Raji (cell line): Measurements from ENCODE around the gene DDX42.

Experiments
- POLR2A ChIP-seq: IDR thresholded peaks from 2 replicates; pipeline ENCODE4 v1.6.1; 2011; ENCODE audit warnings: low read depth, low read length, control low read depth; ENCODE audit not compliant: insufficient read depth

DDX42 gene

DNA sequence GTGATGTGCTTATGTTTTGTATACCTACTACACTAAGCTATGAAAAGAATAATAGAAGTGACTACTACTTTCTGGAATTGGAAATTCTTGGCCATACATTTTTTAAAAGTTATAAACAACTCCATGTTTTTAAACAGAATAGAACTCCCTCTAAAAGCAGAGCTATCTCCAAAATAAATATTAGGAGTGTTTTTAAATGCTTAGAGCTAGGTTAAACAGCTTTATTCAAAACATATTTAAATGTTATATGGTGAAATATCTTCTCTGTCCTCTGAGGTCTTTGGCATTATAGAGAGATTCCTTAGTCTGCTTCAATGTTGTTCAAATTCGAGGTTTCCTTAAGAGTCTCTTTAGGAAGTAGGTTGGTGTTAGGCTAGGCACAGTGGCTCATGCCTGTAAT is 30.4 kb downstream of the DDX42 start:
- TF ChIP-seq POLR2A: no peak

DNA sequence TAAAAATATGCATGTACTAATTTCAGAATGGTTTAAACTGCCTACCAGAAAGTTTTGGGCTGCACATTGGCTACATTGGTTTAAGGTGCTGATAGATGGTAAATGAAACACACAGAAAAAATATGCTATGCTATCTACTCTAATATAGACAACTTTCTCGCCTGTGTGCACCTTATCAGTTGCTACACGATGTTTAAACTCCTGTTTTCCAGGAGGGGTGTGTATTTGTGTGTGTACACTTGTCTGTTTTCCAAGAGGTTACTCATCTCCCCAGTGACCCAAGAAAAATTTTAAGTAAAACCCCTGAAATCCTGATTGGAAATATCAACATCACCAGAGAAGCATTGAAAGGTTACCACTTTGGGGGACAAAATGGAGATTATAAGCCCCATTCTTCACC is 31.6 kb downstream of the DDX42 start:
- TF ChIP-seq POLR2A: no peak

DNA sequence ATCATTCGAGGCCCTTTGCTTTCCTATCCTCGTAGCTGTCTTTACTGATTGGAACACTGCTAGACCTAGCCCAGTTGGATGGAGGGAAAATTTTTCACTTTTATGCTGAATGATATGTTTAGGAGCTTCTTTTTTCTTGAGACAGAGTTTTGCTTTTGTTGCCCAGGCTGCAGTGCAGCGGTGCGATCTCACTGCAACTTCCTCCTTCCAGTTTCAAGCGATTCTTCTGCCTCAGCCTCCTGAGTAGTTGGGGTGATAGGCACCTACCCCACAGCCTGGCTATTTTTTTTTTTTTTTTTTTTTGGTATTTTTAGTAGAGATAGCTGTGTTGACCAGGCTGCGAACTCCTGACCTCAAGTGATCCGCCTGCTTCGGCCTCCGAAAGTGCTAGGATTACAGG is 36.0 kb downstream of the DDX42 start:
- TF ChIP-seq POLR2A: no peak

DNA sequence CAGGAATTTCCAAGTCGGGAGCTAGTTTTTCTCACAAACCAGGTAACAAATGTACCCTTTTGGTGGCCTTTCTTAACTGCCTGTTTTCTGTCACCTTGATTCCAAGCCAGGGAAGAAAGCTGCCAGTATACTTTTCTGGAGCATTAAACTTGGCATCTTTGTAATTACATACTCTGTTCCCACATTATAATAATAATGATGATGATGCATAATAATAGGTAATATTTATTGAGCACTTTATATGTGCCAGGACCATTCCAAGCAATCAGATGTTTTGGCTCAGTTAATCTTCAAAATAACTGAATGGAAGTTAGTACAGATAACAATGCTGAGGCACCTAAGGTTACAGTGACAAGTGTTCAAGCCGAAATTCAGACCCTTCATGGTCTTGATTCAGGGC is 42.2 kb downstream of the DDX42 start:
- TF ChIP-seq POLR2A: no peak

DNA sequence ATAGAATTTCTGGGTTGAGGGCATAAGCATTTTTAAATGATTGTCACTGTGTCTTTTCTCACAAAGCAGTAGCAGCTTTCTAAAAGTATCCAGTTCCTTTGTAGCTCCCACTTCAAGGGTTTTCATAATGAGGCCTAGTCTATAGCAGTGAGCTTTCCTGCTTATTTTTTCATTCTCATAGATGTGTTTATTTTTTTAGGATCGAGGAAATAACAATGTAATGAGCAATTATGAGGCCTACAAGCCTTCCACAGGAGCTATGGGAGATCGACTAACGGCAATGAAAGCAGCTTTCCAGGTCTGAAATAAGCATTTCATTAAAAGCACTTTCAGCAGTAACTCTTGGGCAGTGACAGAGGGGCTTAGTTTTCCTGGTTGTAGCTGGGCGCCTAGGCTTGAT is 42.7 kb downstream of the DDX42 start:
- no peak for TF ChIP-seq POLR2A

DNA sequence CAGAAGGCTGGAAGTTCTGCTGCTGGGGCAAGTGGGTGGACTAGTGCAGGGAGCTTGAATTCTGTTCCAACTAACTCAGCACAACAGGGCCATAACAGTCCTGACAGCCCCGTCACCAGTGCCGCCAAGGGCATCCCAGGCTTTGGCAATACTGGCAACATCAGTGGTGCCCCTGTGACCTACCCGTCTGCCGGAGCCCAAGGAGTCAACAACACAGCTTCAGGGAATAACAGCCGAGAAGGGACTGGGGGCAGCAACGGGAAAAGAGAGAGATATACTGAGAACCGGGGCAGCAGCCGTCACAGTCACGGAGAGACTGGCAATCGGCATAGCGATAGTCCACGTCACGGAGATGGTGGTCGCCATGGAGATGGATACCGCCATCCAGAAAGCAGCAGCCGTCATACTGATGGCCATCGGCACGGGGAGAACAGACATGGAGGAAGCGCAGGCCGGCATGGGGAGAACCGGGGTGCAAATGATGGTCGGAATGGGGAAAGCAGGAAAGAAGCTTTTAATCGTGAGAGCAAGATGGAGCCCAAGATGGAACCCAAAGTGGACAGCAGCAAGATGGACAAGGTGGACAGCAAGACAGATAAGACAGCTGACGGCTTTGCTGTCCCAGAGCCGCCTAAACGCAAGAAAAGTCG is 43.9 kb downstream of the DDX42 start:
- no peak for TF ChIP-seq POLR2A

DNA sequence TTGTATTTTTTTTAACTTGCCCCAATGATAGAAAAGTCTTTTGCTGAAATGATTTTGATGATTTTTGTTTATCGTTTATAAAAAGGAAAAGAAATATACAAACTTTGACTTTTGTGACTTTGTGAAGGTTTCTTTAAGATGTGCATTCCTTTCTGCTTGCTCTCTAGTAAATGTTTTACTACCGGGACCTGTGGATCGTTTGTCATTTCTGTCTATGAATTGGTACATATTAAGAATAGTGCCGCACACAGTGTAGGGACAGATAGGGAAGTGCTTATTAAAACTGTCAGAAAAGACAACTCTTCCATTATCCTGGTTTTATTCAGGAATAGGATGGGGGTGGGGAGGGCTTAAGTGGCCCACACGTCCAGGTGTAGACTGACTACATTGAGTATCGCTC is 45.2 kb downstream of the DDX42 start:
- no peak for TF ChIP-seq POLR2A

DNA sequence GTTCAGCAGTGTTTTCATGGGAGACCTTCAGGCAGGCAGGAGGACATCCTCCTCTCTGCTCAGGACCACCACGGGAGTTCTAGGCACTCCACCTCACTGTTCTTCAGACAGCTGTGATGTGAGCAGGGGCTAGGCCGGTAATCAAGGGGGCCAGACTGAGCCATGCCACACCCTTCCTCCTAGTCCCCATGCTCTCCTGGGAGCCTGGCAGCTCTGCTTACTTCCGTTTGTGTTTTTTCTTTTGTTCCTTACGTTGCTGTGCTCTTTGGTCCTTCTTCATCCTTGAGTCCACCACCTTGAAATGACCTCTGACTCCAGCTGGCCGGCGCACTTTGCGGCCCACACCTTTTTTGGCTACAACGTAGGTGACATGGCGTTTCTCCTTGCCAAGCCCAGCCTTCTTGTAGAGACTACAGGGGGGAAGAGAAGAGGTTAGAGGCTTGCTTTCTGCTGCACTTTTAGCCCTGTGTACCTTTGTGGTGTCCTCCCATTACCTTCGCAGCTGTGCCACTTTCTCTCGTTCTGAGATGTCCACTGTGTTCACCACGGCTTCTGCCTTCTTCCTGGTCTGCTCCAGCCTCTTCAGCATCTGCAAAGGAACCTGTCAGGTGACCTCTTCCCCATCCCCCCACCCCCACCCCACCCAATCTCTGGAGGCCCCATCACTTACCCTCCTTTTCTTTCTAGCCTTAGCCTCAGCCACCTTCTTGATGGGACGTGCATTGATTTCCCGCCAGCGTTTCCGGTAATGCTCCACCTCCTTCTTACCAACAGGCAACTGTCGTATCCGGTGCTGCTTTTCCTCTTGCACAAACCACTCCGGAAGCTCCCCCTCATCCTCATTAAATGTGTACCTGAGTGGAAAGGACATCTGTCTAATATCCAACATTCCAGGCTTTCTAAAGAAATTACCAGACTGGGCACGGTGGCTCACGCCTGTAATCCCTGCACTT is 45.9 kb downstream of the DDX42 start:
- TF ChIP-seq POLR2A: no peak

DNA sequence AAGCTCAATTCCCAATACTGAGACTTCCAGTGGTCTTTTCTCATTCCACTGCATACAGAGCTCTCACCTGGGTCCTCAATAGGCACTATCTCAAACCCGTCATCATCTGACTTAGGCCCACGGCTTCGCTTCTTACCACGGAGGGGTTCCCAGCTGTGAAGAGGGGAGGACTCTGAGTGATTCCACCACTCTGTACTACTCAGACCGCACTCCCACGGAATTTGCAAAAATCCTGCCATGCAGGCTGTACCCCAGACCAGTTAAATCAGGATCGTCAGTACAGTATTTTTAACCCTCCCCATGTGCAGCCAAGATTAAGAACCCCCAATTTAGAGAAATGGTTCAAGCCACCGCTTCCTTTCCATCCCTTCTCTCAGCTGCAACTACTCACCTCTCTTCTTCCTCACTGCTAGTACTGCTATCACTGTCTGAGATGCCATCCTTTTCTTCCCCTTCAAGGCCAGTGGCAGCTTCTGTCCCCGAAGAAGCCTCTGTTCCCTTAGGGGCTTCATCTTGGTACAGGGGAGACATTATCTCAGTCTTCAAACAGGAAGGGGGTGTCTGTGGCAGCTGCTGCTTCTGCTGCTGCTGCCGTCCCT is 47.1 kb downstream of the DDX42 start:
- TF ChIP-seq POLR2A: no peak

DNA sequence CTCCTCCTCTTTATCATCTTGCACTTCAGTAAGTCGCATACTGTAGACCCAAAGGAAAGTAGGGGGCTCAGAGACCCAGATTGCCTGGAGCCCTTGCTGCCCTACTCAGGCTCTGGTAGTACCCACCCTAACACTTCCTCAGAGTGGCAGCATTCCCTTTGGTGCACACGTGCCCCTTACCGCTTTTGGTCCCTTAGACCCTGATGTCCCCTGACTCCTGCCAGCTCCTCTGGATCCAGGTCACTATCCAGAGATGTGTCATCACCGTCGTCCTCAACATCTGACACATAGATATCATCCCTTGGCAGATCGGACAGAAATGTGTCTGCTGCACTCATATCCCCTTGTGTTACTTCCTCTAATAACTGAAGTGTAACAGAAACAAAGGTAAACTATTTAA is 47.8 kb downstream of the DDX42 start:
- TF ChIP-seq POLR2A: no peak

DNA sequence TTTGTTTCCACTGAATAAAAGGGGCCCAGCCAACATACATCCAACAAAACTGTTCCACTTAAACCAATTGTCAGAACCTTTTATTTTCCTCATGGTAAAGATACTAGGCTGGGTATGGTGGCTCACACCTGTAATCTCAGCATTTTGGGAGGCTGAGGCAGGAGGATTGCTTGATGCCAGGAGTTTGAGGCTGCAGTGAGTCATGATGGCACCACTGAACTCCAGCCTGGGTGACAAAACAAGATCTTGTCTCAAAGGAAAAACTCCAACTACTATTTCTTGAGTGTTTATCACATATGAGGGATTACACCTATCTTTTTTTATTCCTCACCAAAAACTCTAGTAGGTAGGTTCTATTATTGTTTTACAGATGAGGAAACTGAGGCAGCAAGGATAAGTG is 48.6 kb downstream of the DDX42 start:
- no peak for TF ChIP-seq POLR2A

DNA sequence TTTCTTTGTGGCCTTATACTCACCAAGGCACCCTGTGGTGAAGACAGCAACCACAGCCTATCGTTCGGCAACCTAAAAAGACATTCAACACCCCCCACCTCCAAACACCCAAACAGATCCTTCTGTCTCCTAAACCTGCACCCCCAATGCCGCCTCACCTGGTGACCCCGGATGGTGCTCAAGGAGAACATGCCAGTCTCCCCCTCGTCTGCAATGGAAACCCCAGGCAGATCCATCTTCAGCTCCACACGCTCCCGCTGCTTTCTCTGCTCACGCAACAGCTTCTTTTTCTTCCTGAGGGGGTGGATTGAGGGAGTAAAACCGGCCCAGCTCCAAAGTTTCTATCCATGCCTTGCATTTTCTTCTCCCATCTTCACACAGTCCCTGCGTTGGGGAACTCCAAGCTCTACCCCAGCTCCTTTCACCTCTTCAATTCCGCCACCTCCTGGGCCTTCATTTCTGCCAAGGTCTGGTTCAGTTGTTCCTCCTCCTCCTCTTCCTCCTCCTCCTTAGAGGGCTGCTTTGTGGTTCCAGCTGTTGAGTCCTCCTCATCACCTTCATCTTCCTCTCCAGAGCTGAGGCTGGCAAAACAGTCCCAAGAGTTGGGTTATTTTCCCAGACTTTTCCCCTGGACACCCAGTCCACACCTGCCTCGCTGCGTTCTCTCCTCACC is 49.8 kb downstream of the DDX42 start:
- TF ChIP-seq POLR2A: no peak

DNA sequence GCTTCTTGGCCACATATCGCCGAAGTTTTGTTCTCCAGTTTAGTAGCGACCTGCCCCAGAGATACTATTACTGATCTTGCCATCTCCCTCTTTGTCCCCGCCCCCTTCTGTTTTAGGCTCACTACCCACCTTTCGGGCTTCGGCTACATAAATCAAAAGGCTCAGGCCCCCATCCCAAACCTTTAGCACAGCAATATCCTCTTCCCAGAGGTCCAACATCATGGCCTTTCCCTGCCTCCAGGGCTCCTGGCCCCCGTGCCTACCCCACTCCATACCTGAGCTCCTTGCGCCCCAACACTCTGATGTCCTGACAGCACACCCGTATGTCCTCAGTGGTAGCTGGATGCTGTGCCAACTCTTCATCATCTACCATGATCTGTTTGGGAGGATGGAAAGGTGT is 50.4 kb downstream of the DDX42 start:
- no peak for TF ChIP-seq POLR2A

DNA sequence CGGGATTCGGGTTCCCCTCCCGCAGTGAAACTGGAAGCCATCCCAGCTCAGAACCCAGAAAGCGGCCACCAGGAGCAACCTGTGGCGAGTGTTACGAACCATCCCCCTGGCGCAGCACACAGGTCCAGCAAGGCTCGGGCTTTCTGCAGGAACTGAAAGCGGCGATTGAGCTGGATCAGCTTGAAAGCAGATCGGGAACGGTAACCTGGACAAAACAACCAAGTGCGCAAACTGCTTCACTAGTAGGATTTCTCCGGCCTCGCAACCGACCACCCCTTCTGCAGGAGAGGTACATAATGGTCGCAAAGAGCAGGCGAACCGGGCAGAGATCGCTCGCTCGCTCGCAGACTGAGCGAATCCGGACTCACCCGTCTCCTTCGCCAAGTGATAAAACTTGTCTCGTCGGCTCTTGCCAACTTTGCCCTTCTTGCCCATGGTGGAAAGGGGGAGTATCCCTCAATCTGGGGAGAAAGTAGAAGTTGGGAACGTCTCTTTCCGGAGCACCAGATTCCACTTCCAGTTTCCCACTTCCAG is 52.6 kb downstream of the DDX42 start:
- no peak for TF ChIP-seq POLR2A
